Fibroblast of peridontal ligament (primary cell): ENCODE results near the gene UBE4A.

ENCODE experiments used
- DNase-seq: peaks from one replicate; pipeline ENCODE4 v3.0.0-alpha.2; 2010; ENCODE audit errors: extremely low read depth

Gene UBE4A

GRCh38 chr11:118359295-118359958 is at the start of gene UBE4A:
Gene UBE4A (plus strand): TSS chr11:118359600. CDS start chr11:118365081, 5,481 bp downstream.
- DNase-seq = peak; percentile 94

- no peak for DNase-seq
These were observed 49.1 kb upstream of the UBE4A start for GRCh38 chr11:118310271-118310670.

GRCh38 chr11:118310781-118311485 is 48.5 kb upstream of the UBE4A start:
- DNase-seq = no peak

GRCh38 chr11:118311518-118311917 is 47.9 kb upstream of the UBE4A start:
- DNase-seq = no peak

GRCh38 chr11:118312328-118312727 is 47.1 kb upstream of the UBE4A start:
- DNase-seq = no peak

- no peak for DNase-seq
These were observed 46.2 kb upstream of the UBE4A start for GRCh38 chr11:118313242-118313641.

GRCh38 chr11:118314988-118315411 is 44.4 kb upstream of the UBE4A start:
- no peak for DNase-seq

- DNase-seq = no peak
These were observed 41.3 kb upstream of the UBE4A start for GRCh38 chr11:118318124-118318523.

- no peak for DNase-seq
These were observed 40.6 kb upstream of the UBE4A start for GRCh38 chr11:118318581-118319336.

GRCh38 chr11:118319337-118319707 is 40.1 kb upstream of the UBE4A start:
- no peak for DNase-seq

GRCh38 chr11:118320515-118320914 is 38.9 kb upstream of the UBE4A start:
- DNase-seq = no peak

GRCh38 chr11:118321386-118322082 is 37.9 kb upstream of the UBE4A start:
- no peak for DNase-seq

- DNase-seq = no peak
These were observed 36.7 kb upstream of the UBE4A start for GRCh38 chr11:118322721-118323120.

- no peak for DNase-seq
These were observed 34.1 kb upstream of the UBE4A start for GRCh38 chr11:118325283-118325682.

GRCh38 chr11:118328745-118329144 is 30.7 kb upstream of the UBE4A start:
- no peak for DNase-seq

- DNase-seq = no peak
These were observed 24.7 kb upstream of the UBE4A start for GRCh38 chr11:118334745-118335144.

- DNase-seq = no peak
These were observed 20.8 kb upstream of the UBE4A start for GRCh38 chr11:118338637-118339061.

- DNase-seq = no peak
These were observed 20.0 kb upstream of the UBE4A start for GRCh38 chr11:118339281-118339961.

- DNase-seq = no peak
These were observed 19.0 kb upstream of the UBE4A start for GRCh38 chr11:118340449-118340848.

GRCh38 chr11:118341261-118341660 is 18.1 kb upstream of the UBE4A start:
- DNase-seq = no peak

GRCh38 chr11:118341815-118342489 is 17.4 kb upstream of the UBE4A start:
- DNase-seq = no peak
